ENCODE measurements around the gene ATP6V0A1.

DNA sequence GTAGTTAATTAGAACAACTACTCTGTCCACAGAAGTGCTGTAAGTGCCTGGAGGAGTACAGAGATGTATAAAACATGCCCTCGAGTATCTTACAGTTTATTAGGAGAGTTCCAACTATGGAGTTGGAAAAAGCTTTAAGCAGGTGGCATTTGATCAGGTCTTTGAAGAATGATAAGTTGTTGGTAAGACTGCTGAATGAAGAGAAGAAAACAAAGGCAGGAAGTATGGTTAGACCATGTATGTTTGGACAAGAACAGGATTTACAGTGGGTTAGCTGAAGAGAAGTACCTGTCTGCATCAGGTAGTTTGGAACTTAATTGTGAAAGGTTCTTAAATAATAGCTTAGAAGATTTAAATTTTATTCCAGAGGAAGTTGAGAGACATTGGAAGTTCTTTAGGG, 29.4 kb downstream of the ATP6V0A1 start:
- TF ChIP-seq SIN3A (IDR thresholded peaks at IDR 0.05; ENCODE audit: borderline replicate concordance, insufficient read depth, low read depth, low read length), result no peak
- TF ChIP-seq, protein P1, sequence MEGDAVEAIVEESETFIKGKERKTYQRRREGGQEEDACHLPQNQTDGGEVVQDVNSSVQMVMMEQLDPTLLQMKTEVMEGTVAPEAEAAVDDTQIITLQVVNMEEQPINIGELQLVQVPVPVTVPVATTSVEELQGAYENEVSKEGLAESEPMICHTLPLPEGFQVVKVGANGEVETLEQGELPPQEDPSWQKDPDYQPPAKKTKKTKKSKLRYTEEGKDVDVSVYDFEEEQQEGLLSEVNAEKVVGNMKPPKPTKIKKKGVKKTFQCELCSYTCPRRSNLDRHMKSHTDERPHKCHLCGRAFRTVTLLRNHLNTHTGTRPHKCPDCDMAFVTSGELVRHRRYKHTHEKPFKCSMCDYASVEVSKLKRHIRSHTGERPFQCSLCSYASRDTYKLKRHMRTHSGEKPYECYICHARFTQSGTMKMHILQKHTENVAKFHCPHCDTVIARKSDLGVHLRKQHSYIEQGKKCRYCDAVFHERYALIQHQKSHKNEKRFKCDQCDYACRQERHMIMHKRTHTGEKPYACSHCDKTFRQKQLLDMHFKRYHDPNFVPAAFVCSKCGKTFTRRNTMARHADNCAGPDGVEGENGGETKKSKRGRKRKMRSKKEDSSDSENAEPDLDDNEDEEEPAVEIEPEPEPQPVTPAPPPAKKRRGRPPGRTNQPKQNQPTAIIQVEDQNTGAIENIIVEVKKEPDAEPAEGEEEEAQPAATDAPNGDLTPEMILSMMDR (IDR thresholded peaks at IDR 0.05), result no peak
- TF ChIP-seq POLR2AphosphoS5 (IDR thresholded peaks at IDR 0.05; ENCODE audit: low read depth, low read length), result no peak

Data from Panc1 (cell line).